ENCODE data around the gene ADARB2. TPM values are rescaled to one million over a fixed set of nuclear protein-coding genes. Genes with fewer than 3 reads are reported as not detected.

Gene ADARB2
- total RNA-seq, 2 donors from 2014 or later, result 1.1 to 1.8 TPM

- no peak overlapping the region for H3K4me3 Mint-ChIP-seq
- H3K27ac ChIP-seq (ENCODE audit: low read depth, low read length), result no peak overlapping the region
These were observed 357.1 kb downstream of the ADARB2 start for GRCh38 chr10:1380088-1380671.

GRCh38 chr10:1379601-1380000, 357.7 kb downstream of the ADARB2 start:
- peak; percentile 78 for TF ChIP-seq CTCF (conservative IDR thresholded peaks at IDR 0.05)
- no peaks in the 10 kb centered on the region for H3K36me3 Mint-ChIP-seq (ENCODE audit: low read depth)
- H3K27me3 Mint-ChIP-seq (ENCODE audit: insufficient read depth), result peaks cover 4% of the 10 kb centered on the region
- no peaks in the 10 kb centered on the region for H3K36me3 ChIP-seq (ENCODE audit: control insufficient read depth, insufficient read depth, low read length)
- H3K27ac ChIP-seq (ENCODE audit: low read depth, low read length), result no peak overlapping the region
- H3K4me3 ChIP-seq (ENCODE audit: low read length), result no peak overlapping the region
- peaks cover 4% of the 10 kb centered on the region for H3K4me1 ChIP-seq (ENCODE audit: control insufficient read depth, insufficient read depth, low read length)
- DNase-seq, result peak; percentile 89
- H3K9me3 Mint-ChIP-seq, result no peaks in the 10 kb centered on the region
- no peaks in the 10 kb centered on the region for H3K9me3 ChIP-seq (ENCODE audit: control insufficient read depth, low read length)
- no peaks in the 10 kb centered on the region for H3K27me3 ChIP-seq (ENCODE audit: control insufficient read depth, insufficient read depth, low read length, poor library complexity, severe bottlenecking)
- H3K4me1 Mint-ChIP-seq, result peaks cover 21% of the 10 kb centered on the region
- H3K27ac Mint-ChIP-seq, result no peak overlapping the region
- 59 to 66% methylated on average over 7 to 9 of the region's 9 CpGs for WGBS, 2 experiments (ENCODE audit: insufficient coverage in 1 of 2, insufficient read length in 1 of 2)
- H3K9ac ChIP-seq (ENCODE audit: extremely low read depth, low read length, poor library complexity, severe bottlenecking), result no peak overlapping the region
- H3K4me3 Mint-ChIP-seq, result no peak overlapping the region

More at GRCh38 chr10:1380088-1380671, 357.1 kb downstream of the ADARB2 start:
- no peaks in the 10 kb centered on the region for H3K9me3 ChIP-seq (ENCODE audit: control insufficient read depth, low read length)
- H3K9me3 Mint-ChIP-seq, result no peaks in the 10 kb centered on the region
- peak; percentile 70 for DNase-seq
- no peak for TF ChIP-seq CTCF (conservative IDR thresholded peaks at IDR 0.05)
- no peaks in the 10 kb centered on the region for H3K36me3 ChIP-seq (ENCODE audit: control insufficient read depth, insufficient read depth, low read length)
- peaks cover 4% of the 10 kb centered on the region for H3K27me3 Mint-ChIP-seq (ENCODE audit: insufficient read depth)
- peaks cover 21% of the 10 kb centered on the region for H3K4me1 Mint-ChIP-seq
- peaks cover 4% of the 10 kb centered on the region for H3K4me1 ChIP-seq (ENCODE audit: control insufficient read depth, insufficient read depth, low read length)
- WGBS, 2 experiments (ENCODE audit: insufficient coverage in 1 of 2, insufficient read length in 1 of 2), result 62 to 75% methylated on average over 13 to 16 of the region's 16 CpGs
- H3K27ac Mint-ChIP-seq, result no peak overlapping the region
- no peaks in the 10 kb centered on the region for H3K36me3 Mint-ChIP-seq (ENCODE audit: low read depth)
- no peaks in the 10 kb centered on the region for H3K27me3 ChIP-seq (ENCODE audit: control insufficient read depth, insufficient read depth, low read length, poor library complexity, severe bottlenecking)
- H3K4me3 ChIP-seq (ENCODE audit: low read length), result no peak overlapping the region
- no peak overlapping the region for H3K9ac ChIP-seq (ENCODE audit: extremely low read depth, low read length, poor library complexity, severe bottlenecking)

GRCh38 chr10:1378473-1378872, 358.9 kb downstream of the ADARB2 start:
- WGBS, 2 experiments (ENCODE audit: insufficient coverage in 1 of 2, insufficient read length in 1 of 2), result 83 to 85% methylated on average over 2 of the region's 2 CpGs
- Histone ChIP-seq H3K36me3 (ENCODE audit: control insufficient read depth, insufficient read depth, low read length) (no peaks in the 10 kb centered on the region), H3K9me3 (ENCODE audit: control insufficient read depth, low read length) (no peaks in the 10 kb centered on the region), H3K9ac (ENCODE audit: extremely low read depth, low read length, poor library complexity, severe bottlenecking) (no peak overlapping the region), H3K4me1 (ENCODE audit: control insufficient read depth, insufficient read depth, low read length) (peaks cover 4% of the 10 kb centered on the region), H3K27me3 (ENCODE audit: control insufficient read depth, insufficient read depth, low read length, poor library complexity, severe bottlenecking) (no peaks in the 10 kb centered on the region), H3K4me3 (ENCODE audit: low read length) (no peak overlapping the region), H3K27ac (ENCODE audit: low read depth, low read length) (no peak overlapping the region)
- Mint-ChIP-seq H3K9me3 (no peaks in the 10 kb centered on the region), H3K4me1 (peaks cover 21% of the 10 kb centered on the region), H3K27me3 (ENCODE audit: insufficient read depth) (peaks cover 4% of the 10 kb centered on the region), H3K27ac (no peak overlapping the region), H3K4me3 (no peak overlapping the region), H3K36me3 (ENCODE audit: low read depth) (no peaks in the 10 kb centered on the region)
- no peak for DNase-seq
- TF ChIP-seq CTCF (conservative IDR thresholded peaks at IDR 0.05), result no peak
